Esophagus squamous epithelium (tissue), 4 donors: ENCODE results near the gene MCRS1.

Experiments used
- POLR2A ChIP-seq, 4 donors: fragments of 450-650 bp; IDR thresholded peaks; one replicate each; pipeline ENCODE4 v1.6.1; 2017; ENCODE audit warnings: antibody characterized with exemption in 4 of 4, mild to moderate bottlenecking in 4 of 4, moderate library complexity in 3 of 4
- TF ChIP-seq, protein P1 (sequence below), 6 experiments: fragments of 450-650 bp in 4 of 6; fragments of 200-600 bp in 2 of 6; sonication (generic) in 2 of 6; IDR thresholded peaks; one replicate each; pipeline ENCODE4 v1.5.1; 2016 to 2019; ENCODE audit warnings: antibody characterized with exemption in 6 of 6, mild to moderate bottlenecking in 4 of 6, moderate library complexity in 4 of 6

DNA sequence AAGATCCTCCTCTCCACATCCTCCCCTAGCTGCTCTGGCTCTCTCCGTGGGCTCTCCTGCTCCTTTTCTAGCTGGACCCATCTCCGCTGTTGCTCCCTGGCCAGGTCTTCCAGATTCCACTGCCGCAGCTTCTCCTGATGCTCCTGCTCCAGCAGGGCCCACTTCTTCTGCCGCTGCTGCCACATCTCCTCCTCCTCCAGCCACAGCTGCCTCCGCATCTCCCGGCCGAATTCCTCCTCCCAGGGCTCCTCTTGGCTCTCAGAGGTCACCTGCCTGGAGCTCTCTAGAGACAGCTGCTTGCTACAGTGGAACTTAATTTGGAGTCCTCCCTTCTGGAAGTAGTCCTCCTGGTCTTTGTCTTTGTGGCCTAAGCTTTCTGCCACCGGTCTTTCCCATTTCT, 32.0 kb upstream of the MCRS1 start:
- TF ChIP-seq, protein P1, sequence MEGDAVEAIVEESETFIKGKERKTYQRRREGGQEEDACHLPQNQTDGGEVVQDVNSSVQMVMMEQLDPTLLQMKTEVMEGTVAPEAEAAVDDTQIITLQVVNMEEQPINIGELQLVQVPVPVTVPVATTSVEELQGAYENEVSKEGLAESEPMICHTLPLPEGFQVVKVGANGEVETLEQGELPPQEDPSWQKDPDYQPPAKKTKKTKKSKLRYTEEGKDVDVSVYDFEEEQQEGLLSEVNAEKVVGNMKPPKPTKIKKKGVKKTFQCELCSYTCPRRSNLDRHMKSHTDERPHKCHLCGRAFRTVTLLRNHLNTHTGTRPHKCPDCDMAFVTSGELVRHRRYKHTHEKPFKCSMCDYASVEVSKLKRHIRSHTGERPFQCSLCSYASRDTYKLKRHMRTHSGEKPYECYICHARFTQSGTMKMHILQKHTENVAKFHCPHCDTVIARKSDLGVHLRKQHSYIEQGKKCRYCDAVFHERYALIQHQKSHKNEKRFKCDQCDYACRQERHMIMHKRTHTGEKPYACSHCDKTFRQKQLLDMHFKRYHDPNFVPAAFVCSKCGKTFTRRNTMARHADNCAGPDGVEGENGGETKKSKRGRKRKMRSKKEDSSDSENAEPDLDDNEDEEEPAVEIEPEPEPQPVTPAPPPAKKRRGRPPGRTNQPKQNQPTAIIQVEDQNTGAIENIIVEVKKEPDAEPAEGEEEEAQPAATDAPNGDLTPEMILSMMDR (IDR thresholded peaks at IDR 0.05) = no peak
- no peak for TF ChIP-seq POLR2A (IDR thresholded peaks at IDR 0.05)
